ENCODE results near the gene TNFRSF12A. TPM values are rescaled to one million over a fixed set of nuclear protein-coding genes. Genes with fewer than 3 reads are reported as not detected.

The TNFRSF12A gene
- total and polyA plus RNA-seq, 2 of the 13 experiments (the other 11 are each of a cell fraction or from before 2014, with no cell fraction given), result 61.9 to 66.0 TPM

DNA sequence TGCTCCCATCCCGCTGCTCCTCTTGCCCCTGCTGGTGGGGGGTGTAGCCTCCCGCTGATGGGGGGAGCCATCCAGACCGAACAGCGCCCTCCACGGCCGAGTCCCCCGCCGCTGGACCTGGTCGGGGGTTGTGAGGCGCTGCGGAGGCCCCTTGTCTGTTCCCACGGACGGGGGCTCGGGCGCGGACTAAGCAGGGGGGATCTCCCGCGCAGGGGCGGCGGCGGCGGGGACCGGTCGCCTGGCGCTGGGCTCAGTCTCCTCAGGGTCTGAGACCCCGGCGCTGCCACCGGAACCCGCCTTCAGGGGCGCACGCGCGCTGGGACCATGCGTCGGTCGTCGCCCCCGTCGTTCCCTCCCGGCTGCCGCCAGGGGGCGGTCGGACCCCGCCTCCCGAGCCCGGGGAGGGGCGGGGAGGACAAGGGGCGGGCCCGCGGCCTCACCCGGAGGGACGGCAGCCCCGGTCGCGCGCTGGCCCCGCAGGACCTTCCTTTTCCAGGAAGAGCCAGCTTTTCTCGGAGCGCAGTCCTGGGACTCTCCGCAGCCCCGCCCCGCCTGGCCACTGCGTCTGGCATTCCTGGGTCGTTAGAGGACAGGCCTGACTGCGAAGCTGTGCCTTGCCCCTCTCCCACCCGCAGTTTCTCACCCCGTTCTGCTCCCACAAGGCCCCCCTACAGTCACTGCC, 39.0 kb downstream of the TNFRSF12A start (continued):
- TF ChIP-seq, protein P1, sequence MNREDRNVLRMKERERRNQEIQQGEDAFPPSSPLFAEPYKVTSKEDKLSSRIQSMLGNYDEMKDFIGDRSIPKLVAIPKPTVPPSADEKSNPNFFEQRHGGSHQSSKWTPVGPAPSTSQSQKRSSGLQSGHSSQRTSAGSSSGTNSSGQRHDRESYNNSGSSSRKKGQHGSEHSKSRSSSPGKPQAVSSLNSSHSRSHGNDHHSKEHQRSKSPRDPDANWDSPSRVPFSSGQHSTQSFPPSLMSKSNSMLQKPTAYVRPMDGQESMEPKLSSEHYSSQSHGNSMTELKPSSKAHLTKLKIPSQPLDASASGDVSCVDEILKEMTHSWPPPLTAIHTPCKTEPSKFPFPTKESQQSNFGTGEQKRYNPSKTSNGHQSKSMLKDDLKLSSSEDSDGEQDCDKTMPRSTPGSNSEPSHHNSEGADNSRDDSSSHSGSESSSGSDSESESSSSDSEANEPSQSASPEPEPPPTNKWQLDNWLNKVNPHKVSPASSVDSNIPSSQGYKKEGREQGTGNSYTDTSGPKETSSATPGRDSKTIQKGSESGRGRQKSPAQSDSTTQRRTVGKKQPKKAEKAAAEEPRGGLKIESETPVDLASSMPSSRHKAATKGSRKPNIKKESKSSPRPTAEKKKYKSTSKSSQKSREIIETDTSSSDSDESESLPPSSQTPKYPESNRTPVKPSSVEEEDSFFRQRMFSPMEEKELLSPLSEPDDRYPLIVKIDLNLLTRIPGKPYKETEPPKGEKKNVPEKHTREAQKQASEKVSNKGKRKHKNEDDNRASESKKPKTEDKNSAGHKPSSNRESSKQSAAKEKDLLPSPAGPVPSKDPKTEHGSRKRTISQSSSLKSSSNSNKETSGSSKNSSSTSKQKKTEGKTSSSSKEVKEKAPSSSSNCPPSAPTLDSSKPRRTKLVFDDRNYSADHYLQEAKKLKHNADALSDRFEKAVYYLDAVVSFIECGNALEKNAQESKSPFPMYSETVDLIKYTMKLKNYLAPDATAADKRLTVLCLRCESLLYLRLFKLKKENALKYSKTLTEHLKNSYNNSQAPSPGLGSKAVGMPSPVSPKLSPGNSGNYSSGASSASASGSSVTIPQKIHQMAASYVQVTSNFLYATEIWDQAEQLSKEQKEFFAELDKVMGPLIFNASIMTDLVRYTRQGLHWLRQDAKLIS (CRISPR knock-in tag; IDR thresholded peaks at IDR 0.05), result no peak
- peak; percentile 76 for TF ChIP-seq ESRRA (CRISPR knock-in tag; IDR thresholded peaks at IDR 0.05; ENCODE audit: low read depth)
- TF ChIP-seq, protein P2, sequence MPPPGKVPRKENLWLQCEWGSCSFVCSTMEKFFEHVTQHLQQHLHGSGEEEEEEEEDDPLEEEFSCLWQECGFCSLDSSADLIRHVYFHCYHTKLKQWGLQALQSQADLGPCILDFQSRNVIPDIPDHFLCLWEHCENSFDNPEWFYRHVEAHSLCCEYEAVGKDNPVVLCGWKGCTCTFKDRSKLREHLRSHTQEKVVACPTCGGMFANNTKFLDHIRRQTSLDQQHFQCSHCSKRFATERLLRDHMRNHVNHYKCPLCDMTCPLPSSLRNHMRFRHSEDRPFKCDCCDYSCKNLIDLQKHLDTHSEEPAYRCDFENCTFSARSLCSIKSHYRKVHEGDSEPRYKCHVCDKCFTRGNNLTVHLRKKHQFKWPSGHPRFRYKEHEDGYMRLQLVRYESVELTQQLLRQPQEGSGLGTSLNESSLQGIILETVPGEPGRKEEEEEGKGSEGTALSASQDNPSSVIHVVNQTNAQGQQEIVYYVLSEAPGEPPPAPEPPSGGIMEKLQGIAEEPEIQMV (CRISPR knock-in tag; IDR thresholded peaks at IDR 0.05; ENCODE audit: low read depth), result no peak
- no peak for TF ChIP-seq ZNF256 (CRISPR knock-in tag; conservative IDR thresholded peaks at IDR 0.05)
- TF ChIP-seq RFXANK (CRISPR knock-in tag; IDR thresholded peaks at IDR 0.05), result no peak
- TF ChIP-seq, protein P3, sequence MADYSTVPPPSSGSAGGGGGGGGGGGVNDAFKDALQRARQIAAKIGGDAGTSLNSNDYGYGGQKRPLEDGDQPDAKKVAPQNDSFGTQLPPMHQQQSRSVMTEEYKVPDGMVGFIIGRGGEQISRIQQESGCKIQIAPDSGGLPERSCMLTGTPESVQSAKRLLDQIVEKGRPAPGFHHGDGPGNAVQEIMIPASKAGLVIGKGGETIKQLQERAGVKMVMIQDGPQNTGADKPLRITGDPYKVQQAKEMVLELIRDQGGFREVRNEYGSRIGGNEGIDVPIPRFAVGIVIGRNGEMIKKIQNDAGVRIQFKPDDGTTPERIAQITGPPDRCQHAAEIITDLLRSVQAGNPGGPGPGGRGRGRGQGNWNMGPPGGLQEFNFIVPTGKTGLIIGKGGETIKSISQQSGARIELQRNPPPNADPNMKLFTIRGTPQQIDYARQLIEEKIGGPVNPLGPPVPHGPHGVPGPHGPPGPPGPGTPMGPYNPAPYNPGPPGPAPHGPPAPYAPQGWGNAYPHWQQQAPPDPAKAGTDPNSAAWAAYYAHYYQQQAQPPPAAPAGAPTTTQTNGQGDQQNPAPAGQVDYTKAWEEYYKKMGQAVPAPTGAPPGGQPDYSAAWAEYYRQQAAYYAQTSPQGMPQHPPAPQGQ (CRISPR knock-in tag; IDR thresholded peaks at IDR 0.05; ENCODE audit: borderline replicate concordance), result no peak; the same call in 1 of the 2 replicates
- TF ChIP-seq, protein P4, sequence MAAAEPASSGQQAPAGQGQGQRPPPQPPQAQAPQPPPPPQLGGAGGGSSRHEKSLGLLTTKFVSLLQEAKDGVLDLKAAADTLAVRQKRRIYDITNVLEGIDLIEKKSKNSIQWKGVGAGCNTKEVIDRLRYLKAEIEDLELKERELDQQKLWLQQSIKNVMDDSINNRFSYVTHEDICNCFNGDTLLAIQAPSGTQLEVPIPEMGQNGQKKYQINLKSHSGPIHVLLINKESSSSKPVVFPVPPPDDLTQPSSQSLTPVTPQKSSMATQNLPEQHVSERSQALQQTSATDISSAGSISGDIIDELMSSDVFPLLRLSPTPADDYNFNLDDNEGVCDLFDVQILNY (CRISPR knock-in tag; conservative IDR thresholded peaks at IDR 0.05), result no peak
- no peak for TF ChIP-seq ZNF839 (CRISPR knock-in tag; IDR thresholded peaks at IDR 0.05; ENCODE audit: borderline replicate concordance)
- no peak for TF ChIP-seq SMYD3 (CRISPR knock-in tag; IDR thresholded peaks at IDR 0.05)
- TF ChIP-seq, protein P5, sequence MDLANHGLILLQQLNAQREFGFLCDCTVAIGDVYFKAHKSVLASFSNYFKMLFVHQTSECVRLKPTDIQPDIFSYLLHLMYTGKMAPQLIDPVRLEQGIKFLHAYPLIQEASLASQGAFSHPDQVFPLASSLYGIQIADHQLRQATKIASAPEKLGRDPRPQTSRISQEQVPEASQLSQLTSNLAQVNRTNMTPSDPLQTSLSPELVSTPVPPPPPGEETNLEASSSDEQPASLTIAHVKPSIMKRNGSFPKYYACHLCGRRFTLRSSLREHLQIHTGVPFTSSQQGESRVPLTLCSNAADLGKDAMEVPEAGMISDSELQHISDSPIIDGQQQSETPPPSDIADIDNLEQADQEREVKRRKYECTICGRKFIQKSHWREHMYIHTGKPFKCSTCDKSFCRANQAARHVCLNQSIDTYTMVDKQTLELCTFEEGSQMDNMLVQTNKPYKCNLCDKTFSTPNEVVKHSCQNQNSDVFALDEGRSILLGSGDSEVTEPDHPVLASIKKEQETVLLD (CRISPR knock-in tag; IDR thresholded peaks at IDR 0.05; ENCODE audit: low read depth), result 0 out of 2 replicates have a peak, but pooled peaks have one; percentile 40
- TF ChIP-seq, protein P6, sequence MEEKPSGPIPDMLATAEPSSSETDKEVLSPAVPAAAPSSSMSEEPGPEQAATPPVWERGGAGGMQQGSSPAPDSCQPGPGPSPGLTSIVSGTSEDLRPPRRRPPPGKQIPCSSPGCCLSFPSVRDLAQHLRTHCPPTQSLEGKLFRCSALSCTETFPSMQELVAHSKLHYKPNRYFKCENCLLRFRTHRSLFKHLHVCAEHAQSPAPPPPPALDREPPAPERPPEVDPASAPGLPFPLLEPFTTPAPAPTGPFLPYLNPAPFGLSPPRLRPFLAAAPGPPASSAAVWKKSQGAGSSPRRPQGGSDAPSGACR (CRISPR knock-in tag; IDR thresholded peaks at IDR 0.05), result no peak
- TF ChIP-seq HNRNPLL (IDR thresholded peaks at IDR 0.05; ENCODE audit: low read depth, low read length, poor library complexity, severe bottlenecking), result peak; percentile 29
- TF ChIP-seq ZFP82 (CRISPR knock-in tag; IDR thresholded peaks at IDR 0.05; ENCODE audit: borderline replicate concordance), result no peak; the same call in 1 of the 2 replicates

Data from HepG2 (cell line).